Osteoblast (primary cell): ENCODE measurements around the gene PLD4. TPM values are rescaled to one million over a fixed set of nuclear protein-coding genes. Genes with fewer than 3 reads are reported as not detected.
"Not testable (repeated sequence)": the region's sequence is repeated elsewhere in the genome, so short reads cannot be mapped to it uniquely, and the experiment has no call there.

Source experiments
- DNase-seq: peaks from one replicate; pipeline ENCODE4 v3.0.0; 2011; ENCODE audit warnings: low spot score, mixed read lengths; ENCODE audit not compliant: insufficient read length; ENCODE audit errors: missing footprints
- H2AFZ ChIP-seq: 2 replicates; pipeline ENCODE4 v1.6.0; 2011; ENCODE audit warnings: mild to moderate bottlenecking, low read length
- H3K27ac ChIP-seq: 2 replicates; pipeline ENCODE4 v1.5.1; 2011; ENCODE audit warnings: mild to moderate bottlenecking, low read depth, low read length, moderate library complexity
- H3K27me3 ChIP-seq: 2 replicates; pipeline ENCODE4 v1.6.0; 2012; ENCODE audit warnings: mild to moderate bottlenecking, control low read depth, inconsistent platforms, low read length, moderate library complexity; ENCODE audit not compliant: insufficient read depth
- H3K36me3 ChIP-seq: 2 replicates; pipeline ENCODE4 v1.5.1; 2011; ENCODE audit warnings: mild to moderate bottlenecking, low read length, control low read depth, moderate library complexity; ENCODE audit not compliant: insufficient read depth
- H3K4me1 ChIP-seq: 2 replicates; pipeline ENCODE4 v1.5.1; 2011; ENCODE audit warnings: mild to moderate bottlenecking, low read length, control low read depth, moderate library complexity; ENCODE audit not compliant: insufficient read depth
- H3K4me2 ChIP-seq: 2 replicates; pipeline ENCODE4 v1.6.0; 2011; ENCODE audit warnings: mild to moderate bottlenecking, low read length; ENCODE audit not compliant: insufficient read depth
- H3K4me3 ChIP-seq: fragments of 200-600 bp; sonication (generic); 3 replicates; pipeline ENCODE4 v1.5.1; 2012; ENCODE audit warnings: mild to moderate bottlenecking, low read length, inconsistent platforms; ENCODE audit not compliant: insufficient read depth
- H3K79me2 ChIP-seq: 2 replicates; pipeline ENCODE4 v1.6.0; 2012; ENCODE audit warnings: mild to moderate bottlenecking, low read length, control low read depth, inconsistent platforms; ENCODE audit not compliant: insufficient read depth
- H3K9me3 ChIP-seq: 2 replicates; pipeline ENCODE4 v1.5.1; 2011; ENCODE audit warnings: low read depth, low read length, control low read depth
- H4K20me1 ChIP-seq: 2 replicates; pipeline ENCODE4 v1.6.0; 2012; ENCODE audit warnings: mild to moderate bottlenecking, low read length, control low read depth; ENCODE audit not compliant: insufficient read depth
- CTCF ChIP-seq: IDR thresholded peaks from 2 replicates; pipeline ENCODE4 v1.5.1; 2011; ENCODE audit warnings: mild to moderate bottlenecking, low read depth, low read length, moderate library complexity; ENCODE audit errors: extremely low read depth
- total RNA-seq: library from RNA; depleted of rRNA; stranded (reverse); fragments of >200 nt; gene quantifications from 2 replicates; pipeline ENCODE4 v1.2.3, GENCODE V29; 2012

PLD4 gene
- total RNA-seq, 1 donor, result not detected

GRCh38 chr14:104940526-104941150 is 16.0 kb downstream of the PLD4 start:
- H3K4me2 ChIP-seq, result no peak overlapping the region
- H3K4me3 ChIP-seq, result no peak overlapping the region
- peaks cover 3% of the 10 kb centered on the region for H3K27me3 ChIP-seq
- no peak overlapping the region for H3K27ac ChIP-seq
- peak; percentile 39 for TF ChIP-seq CTCF
- H2AFZ ChIP-seq, result no peak overlapping the region
- no peaks in the 10 kb centered on the region for H3K79me2 ChIP-seq
- H3K36me3 ChIP-seq, result no peaks in the 10 kb centered on the region
- no peaks in the 10 kb centered on the region for H3K4me1 ChIP-seq
- H4K20me1 ChIP-seq, result no peaks in the 10 kb centered on the region
- peak; percentile 68 for DNase-seq
- H3K9me3 ChIP-seq, result no peaks in the 10 kb centered on the region

GRCh38 chr14:104941508-104942365 is 17.1 kb downstream of the PLD4 start:
- no peaks in the 10 kb centered on the region for H3K4me1 ChIP-seq
- no peak for TF ChIP-seq CTCF

GRCh38 chr14:104942586-104942985 is 17.9 kb downstream of the PLD4 start:
- Histone ChIP-seq H3K27ac (no peak overlapping the region), H2AFZ (no peak overlapping the region), H3K36me3 (no peaks in the 10 kb centered on the region), H3K4me2 (no peak overlapping the region), H3K79me2 (no peaks in the 10 kb centered on the region), H3K9me3 (no peaks in the 10 kb centered on the region), H3K4me1 (no peaks in the 10 kb centered on the region), H3K27me3 (peaks cover 3% of the 10 kb centered on the region), H3K4me3 (no peak overlapping the region), H4K20me1 (no peaks in the 10 kb centered on the region)
- TF ChIP-seq CTCF, result no peak
- no peak for DNase-seq

More at GRCh38 chr14:104941508-104942365, 17.1 kb downstream of the PLD4 start:
- Histone ChIP-seq H2AFZ (no peak overlapping the region), H3K27me3 (peaks cover 3% of the 10 kb centered on the region), H3K79me2 (no peaks in the 10 kb centered on the region), H3K27ac (no peak overlapping the region), H3K4me3 (no peak overlapping the region), H3K9me3 (no peaks in the 10 kb centered on the region), H3K4me2 (no peak overlapping the region), H4K20me1 (no peaks in the 10 kb centered on the region), H3K36me3 (no peaks in the 10 kb centered on the region)
- DNase-seq, result peak; percentile 21

GRCh38 chr14:104943216-104944015 is 18.7 kb downstream of the PLD4 start:
- not testable (repeated sequence) for H2AFZ ChIP-seq, H3K4me3 ChIP-seq, H3K9me3 ChIP-seq, H3K4me2 ChIP-seq, H3K79me2 ChIP-seq, H3K4me1 ChIP-seq, H3K27me3 ChIP-seq, H4K20me1 ChIP-seq, H3K36me3 ChIP-seq, H3K27ac ChIP-seq
- DNase-seq, result peak; percentile 17

- H3K79me2 ChIP-seq, H3K36me3 ChIP-seq: not testable (repeated sequence)
Observed at GRCh38 chr14:104944016-104944308, 19.3 kb downstream of the PLD4 start.

GRCh38 chr14:104944436-104945205 is 19.9 kb downstream of the PLD4 start:
- H3K27ac ChIP-seq, H3K27me3 ChIP-seq, H3K4me3 ChIP-seq, H3K9me3 ChIP-seq, H3K4me2 ChIP-seq, H3K4me1 ChIP-seq, H4K20me1 ChIP-seq, H3K79me2 ChIP-seq, H3K36me3 ChIP-seq, H2AFZ ChIP-seq: not testable (repeated sequence)
- DNase-seq, result peak; percentile 22

More at GRCh38 chr14:104944016-104944308, 19.3 kb downstream of the PLD4 start:
- H2AFZ ChIP-seq, DNase-seq, H4K20me1 ChIP-seq, H3K27ac ChIP-seq, H3K4me2 ChIP-seq, H3K4me1 ChIP-seq, H3K27me3 ChIP-seq, H3K9me3 ChIP-seq, H3K4me3 ChIP-seq: not testable (repeated sequence)
